HK-2 (cell line): ENCODE results near the gene BAZ1B.
"Not testable (repeated sequence)": the region's sequence is repeated elsewhere in the genome, so short reads cannot be mapped to it uniquely, and the experiment has no call there.

Experiments used
- DNase-seq: peaks from one replicate; pipeline ENCODE4 v3.0.0-alpha.2; 2018; ENCODE audit not compliant: unreplicated experiment

BAZ1B gene

GRCh38 chr7:73538510-73538909, 16.4 kb upstream of the BAZ1B start:
- not testable (repeated sequence) for DNase-seq

GRCh38 chr7:73537051-73537450, 15.0 kb upstream of the BAZ1B start:
- DNase-seq, result no peak

- no peak for DNase-seq
These were observed 14.4 kb upstream of the BAZ1B start for GRCh38 chr7:73536479-73536878.

GRCh38 chr7:73535918-73536317, 13.8 kb upstream of the BAZ1B start:
- DNase-seq, result not testable (repeated sequence)

- DNase-seq, result no peak
These were observed 11.6 kb upstream of the BAZ1B start for GRCh38 chr7:73533742-73534141.

- no peak for DNase-seq
These were observed 10.1 kb upstream of the BAZ1B start for GRCh38 chr7:73532224-73532623.

- no peak for DNase-seq
These were observed 8.7 kb upstream of the BAZ1B start for GRCh38 chr7:73530800-73531199.

- peak; percentile 6 for DNase-seq
These were observed 5.1 kb upstream of the BAZ1B start for GRCh38 chr7:73526896-73527821.

- DNase-seq, result not testable (repeated sequence)
These were observed 4.0 kb upstream of the BAZ1B start for GRCh38 chr7:73526158-73526494.

GRCh38 chr7:73521636-73522104, 423 bp downstream of the BAZ1B start:
- no peak for DNase-seq

- DNase-seq, result no peak
These were observed 1.1 kb downstream of the BAZ1B start for GRCh38 chr7:73520673-73521635.

GRCh38 chr7:73519867-73520672, 2.0 kb downstream of the BAZ1B start:
- DNase-seq, result no peak

GRCh38 chr7:73518470-73518869, 3.6 kb downstream of the BAZ1B start:
- no peak for DNase-seq

GRCh38 chr7:73517241-73517995, 4.7 kb downstream of the BAZ1B start:
- DNase-seq, result no peak

GRCh38 chr7:73515178-73515577, 6.9 kb downstream of the BAZ1B start:
- no peak for DNase-seq

GRCh38 chr7:73512018-73512780, 9.9 kb downstream of the BAZ1B start:
- DNase-seq, result no peak

GRCh38 chr7:73509463-73509862, 12.6 kb downstream of the BAZ1B start:
- no peak for DNase-seq

GRCh38 chr7:73507556-73507955, 14.5 kb downstream of the BAZ1B start:
- no peak for DNase-seq

GRCh38 chr7:73504920-73505319, 17.2 kb downstream of the BAZ1B start:
- no peak for DNase-seq

- DNase-seq, result no peak
These were observed 18.1 kb downstream of the BAZ1B start for GRCh38 chr7:73504017-73504416.
